ENCODE results near the gene FDX2. TPM values are rescaled to one million over a fixed set of nuclear protein-coding genes. Genes with fewer than 3 reads are reported as not detected.

Gene FDX2
- total and polyA plus RNA-seq, 2 donors (not counting 1 experiment from before 2014, with no cell fraction given): 13.9 to 21.5 TPM

DNA sequence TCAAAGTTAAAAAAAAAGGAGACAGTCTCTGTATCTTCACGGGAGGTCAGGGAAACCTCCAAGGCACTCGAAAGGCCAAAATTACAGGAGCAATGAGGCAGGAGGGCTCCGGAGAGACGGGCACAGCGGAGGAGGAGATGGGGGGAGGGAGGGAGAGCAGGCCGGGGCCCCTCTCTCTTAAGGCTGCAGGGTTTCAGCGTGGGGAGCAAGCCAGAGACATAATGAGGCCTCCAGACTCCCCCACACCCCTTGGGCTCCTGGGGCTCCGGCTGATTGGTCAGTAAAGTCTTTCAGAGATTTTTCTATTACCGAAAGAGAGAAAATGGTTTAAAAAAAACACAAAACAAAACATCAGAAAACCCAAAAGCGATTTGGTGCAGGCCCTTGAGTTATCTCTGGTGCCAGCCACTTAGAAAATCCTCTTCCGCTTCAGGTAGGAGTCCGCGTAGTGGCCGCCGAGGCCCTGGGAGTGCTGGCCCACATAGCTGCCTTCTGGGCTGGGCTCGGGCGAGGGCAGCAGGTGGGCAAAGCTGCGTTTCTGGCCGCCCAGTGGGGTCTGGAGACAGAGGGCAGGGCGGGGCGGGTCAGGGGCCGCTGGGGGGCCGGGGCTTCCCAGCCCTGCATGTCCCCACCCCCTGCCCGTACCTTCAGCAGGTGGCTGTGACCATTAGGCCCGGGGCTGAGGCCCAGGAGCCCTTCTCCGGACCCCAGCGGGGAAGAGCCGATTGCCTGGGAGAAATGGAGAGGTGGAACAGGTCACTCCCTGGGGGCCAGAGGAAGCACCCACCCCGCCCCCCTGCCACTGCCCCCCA lies 1.4 kb upstream of the FDX2 start:
- WGBS (ENCODE audit: insufficient coverage): 93% methylated on average over 19 of the region's 29 CpGs
- Histone ChIP-seq H3K4me1 (ENCODE audit: control insufficient read depth in 2 of 2, insufficient read depth in 2 of 2, low read length in 2 of 2) (peaks cover 6 to 14% of the 10 kb centered on the region in 2 donors), H3K27ac (ENCODE audit: low read length in 2 of 2) (no peak overlapping the region), H3K27me3 (replicated peaks in 1 of 4; ENCODE audit: control extremely low read depth in 1 of 4, control insufficient read depth in 3 of 4, insufficient read depth in 4 of 4, low read length in 3 of 4) (no peaks in the 10 kb centered on the region), H3K9me3 (ENCODE audit: control extremely low read depth in 1 of 3, control insufficient read depth in 2 of 3, insufficient read depth in 1 of 3, low read length in 2 of 3) (no peaks in the 10 kb centered on the region), H4K20me1 (ENCODE audit: control insufficient read depth, insufficient read depth, low read length, poor library complexity, severe bottlenecking) (peaks cover 6% of the 10 kb centered on the region), H2AFZ (ENCODE audit: insufficient read depth, low read depth, low read length, poor library complexity, severe bottlenecking) (no peak overlapping the region), H3K36me3 (replicated peaks in 1 of 2; ENCODE audit: control extremely low read depth in 1 of 2, control insufficient read depth in 1 of 2, extremely low read depth in 1 of 2, insufficient read depth in 2 of 2, low read length in 1 of 2) (peaks cover 0 to 32% of the 10 kb centered on the region in 2 experiments), H3K4me3 (ENCODE audit: control extremely low read depth in 1 of 5, extremely low read depth in 1 of 5, insufficient read depth in 1 of 5, low read depth in 2 of 5, low read length in 4 of 5) (no peak overlapping the region), H3K79me2 (ENCODE audit: control insufficient read depth, insufficient read depth, low read length) (peaks cover 3% of the 10 kb centered on the region), H3K9ac (ENCODE audit: low read length) (no peak overlapping the region), H3K4me2 (replicated peaks; ENCODE audit: low read depth, low read length, poor library complexity, severe bottlenecking) (no peak overlapping the region)
- TF ChIP-seq, protein P1, sequence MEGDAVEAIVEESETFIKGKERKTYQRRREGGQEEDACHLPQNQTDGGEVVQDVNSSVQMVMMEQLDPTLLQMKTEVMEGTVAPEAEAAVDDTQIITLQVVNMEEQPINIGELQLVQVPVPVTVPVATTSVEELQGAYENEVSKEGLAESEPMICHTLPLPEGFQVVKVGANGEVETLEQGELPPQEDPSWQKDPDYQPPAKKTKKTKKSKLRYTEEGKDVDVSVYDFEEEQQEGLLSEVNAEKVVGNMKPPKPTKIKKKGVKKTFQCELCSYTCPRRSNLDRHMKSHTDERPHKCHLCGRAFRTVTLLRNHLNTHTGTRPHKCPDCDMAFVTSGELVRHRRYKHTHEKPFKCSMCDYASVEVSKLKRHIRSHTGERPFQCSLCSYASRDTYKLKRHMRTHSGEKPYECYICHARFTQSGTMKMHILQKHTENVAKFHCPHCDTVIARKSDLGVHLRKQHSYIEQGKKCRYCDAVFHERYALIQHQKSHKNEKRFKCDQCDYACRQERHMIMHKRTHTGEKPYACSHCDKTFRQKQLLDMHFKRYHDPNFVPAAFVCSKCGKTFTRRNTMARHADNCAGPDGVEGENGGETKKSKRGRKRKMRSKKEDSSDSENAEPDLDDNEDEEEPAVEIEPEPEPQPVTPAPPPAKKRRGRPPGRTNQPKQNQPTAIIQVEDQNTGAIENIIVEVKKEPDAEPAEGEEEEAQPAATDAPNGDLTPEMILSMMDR (IDR thresholded peaks at IDR 0.05): no peak
- no peak for TF ChIP-seq EZH2 (IDR thresholded peaks at IDR 0.05; ENCODE audit: borderline replicate concordance, insufficient read depth, low read depth, low read length, poor library complexity, severe bottlenecking)
- ChIA-PET POLR2A (interaction anchor here (0.6 to 0.9 kb wide), 3 partner anchors 26 to 57 kb away, joined by 3 to 8 read pairs (median 4); no protein-coding TSS in a partner anchor), CTCF (no interaction called here)
- Mint-ChIP-seq H3K4me3 (no peak overlapping the region), H3K27me3 (no peaks in the 10 kb centered on the region), H3K9me3 (ENCODE audit: insufficient read depth) (no peaks in the 10 kb centered on the region), H3K4me1 (peaks cover 14% of the 10 kb centered on the region), H3K27ac (no peak overlapping the region)
- ATAC-seq (ENCODE audit: low read depth) (no peak), DNase-seq (no peak)
- intact Hi-C loops (cut with micrococcal nuclease): no loop called here

Data from B cell (primary cell).